Sigmoid colon (tissue), 7 donors: ENCODE data around the gene CILP2. TPM values are rescaled to one million over a fixed set of nuclear protein-coding genes. Genes with fewer than 3 reads are reported as not detected.

ENCODE experiments used
- DNase-seq: peaks from one replicate; pipeline ENCODE4 v3.0.0-alpha.2; 2019
- H3K27ac ChIP-seq, 4 donors: fragments of 200-600 bp; sonication (generic); one replicate each; pipeline ENCODE4 v1.5.1; 2016 to 2019; ENCODE audit warnings: mild to moderate bottlenecking in 1 of 4
- H3K27me3 ChIP-seq, 3 donors: fragments of 200-600 bp; sonication (generic); one replicate each; pipeline ENCODE4 v1.5.1; 2019; ENCODE audit warnings: mild to moderate bottlenecking in 1 of 3
- H3K36me3 ChIP-seq, 4 donors: fragments of 200-600 bp; sonication (generic); one replicate each; pipeline ENCODE4 v1.5.1; 2016 to 2019
- H3K4me1 ChIP-seq, 4 donors: fragments of 200-600 bp; sonication (generic); one replicate each; pipeline ENCODE4 v1.5.1; 2017 to 2019
- H3K4me3 ChIP-seq, 4 donors: fragments of 200-600 bp; sonication (generic); one replicate each; pipeline ENCODE4 v1.5.1; 2017 to 2019; ENCODE audit warnings: mild to moderate bottlenecking in 2 of 4, moderate library complexity in 1 of 4
- H3K9me3 ChIP-seq, 4 donors: fragments of 200-600 bp in 3 of 4; sonication (generic) in 3 of 4; one replicate each; pipeline versions ENCODE4 v1.5.1 to v1.6.1; 2013 to 2019
- EP300 ChIP-seq, 4 donors: sonication (generic); formaldehyde crosslinking; IDR thresholded peaks; one replicate each; pipeline ENCODE4 v1.6.1; 2017; ENCODE audit warnings: antibody characterized with exemption in 4 of 4
- POLR2A ChIP-seq, 2 donors: fragments of 450-650 bp; IDR thresholded peaks; one replicate each; pipeline ENCODE4 v1.6.1; 2016; ENCODE audit warnings: antibody characterized with exemption in 2 of 2, mild to moderate bottlenecking in 2 of 2, moderate library complexity in 2 of 2
- POLR2AphosphoS5 ChIP-seq, 4 donors: sonication (generic); formaldehyde crosslinking; IDR thresholded peaks; one replicate each; pipeline ENCODE4 v1.6.1; 2017; ENCODE audit warnings: antibody characterized with exemption in 4 of 4
- WGBS, 2 donors: extraction: QIAGEN DNeasy Blood & Tissue Kit; methylation state at CpG; one replicate each; pipeline ENCODE4 v1.1.7; 2013; 5-methylcytosine and 5-hydroxymethylcytosine counted together
- intact Hi-C: fragments of 100-400 bp; cut with DNase I; formaldehyde crosslinking; loops from one replicate; pipeline ENCODE4 v1.15.1; 2023
- polyA plus RNA-seq, 3 donors: library from polyadenylated mRNA; stranded (reverse); fragments of 200-250 nt; gene quantifications; one replicate each; pipeline ENCODE4 v1.2.3, GENCODE V29; 2013
- total RNA-seq, 4 donors: library from RNA; depleted of rRNA; stranded (reverse); fragments of >200 nt; gene quantifications; one replicate each; pipeline ENCODE4 v1.1.0, GENCODE V29; 2016
- TF ChIP-seq, protein P1 (sequence below), 4 experiments: fragments of 450-650 bp in 3 of 4; fragments of 200-600 bp in 1 of 4; IDR thresholded peaks; one replicate each; pipeline ENCODE4 v1.5.1; 2016 to 2019; ENCODE audit warnings: antibody characterized with exemption in 4 of 4, mild to moderate bottlenecking in 3 of 4, moderate library complexity in 2 of 4
- donor health status: healthy with polysubstance abuse.
- donor health status: Bipolar disorder and iron deficiency.
- donor health status: healthy.

CILP2 gene
- total and polyA plus RNA-seq, 7 donors: 0.16 to 0.29 TPM; not detected in 5

DNA sequence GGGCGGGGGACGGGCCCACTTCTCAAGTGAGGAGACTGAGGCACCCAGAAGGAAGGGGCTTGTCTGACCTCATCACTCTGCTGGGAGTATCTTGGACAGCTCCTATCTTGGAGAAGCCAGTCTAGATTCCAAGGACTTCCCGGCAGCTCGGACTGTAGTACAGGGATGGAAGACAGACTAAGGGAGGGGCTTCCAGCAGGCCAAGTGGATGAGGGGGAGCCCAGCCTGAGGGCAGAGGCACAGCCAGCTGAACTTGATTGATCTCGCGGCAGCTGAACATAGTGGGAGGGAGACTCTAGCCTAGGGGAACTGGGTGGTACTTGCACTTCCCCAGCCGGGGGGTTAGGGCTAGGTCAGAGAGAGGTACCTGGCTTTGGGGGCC, 711 bp downstream of the CILP2 start:
- H3K4me1 ChIP-seq: peaks cover 0 to 40% (median 36%) of the 10 kb centered on the region in 4 donors
- peak; percentile 65 for DNase-seq
- no peak overlapping the region for H3K27ac ChIP-seq
- H3K36me3 ChIP-seq: no peaks in the 10 kb centered on the region
- 26 to 35% methylated on average over 7 of the region's 7 CpGs for WGBS, 2 donors
- intact Hi-C loops: no loop called here
- TF ChIP-seq POLR2A (IDR thresholded peaks at IDR 0.05): no peak
- TF ChIP-seq, protein P1, sequence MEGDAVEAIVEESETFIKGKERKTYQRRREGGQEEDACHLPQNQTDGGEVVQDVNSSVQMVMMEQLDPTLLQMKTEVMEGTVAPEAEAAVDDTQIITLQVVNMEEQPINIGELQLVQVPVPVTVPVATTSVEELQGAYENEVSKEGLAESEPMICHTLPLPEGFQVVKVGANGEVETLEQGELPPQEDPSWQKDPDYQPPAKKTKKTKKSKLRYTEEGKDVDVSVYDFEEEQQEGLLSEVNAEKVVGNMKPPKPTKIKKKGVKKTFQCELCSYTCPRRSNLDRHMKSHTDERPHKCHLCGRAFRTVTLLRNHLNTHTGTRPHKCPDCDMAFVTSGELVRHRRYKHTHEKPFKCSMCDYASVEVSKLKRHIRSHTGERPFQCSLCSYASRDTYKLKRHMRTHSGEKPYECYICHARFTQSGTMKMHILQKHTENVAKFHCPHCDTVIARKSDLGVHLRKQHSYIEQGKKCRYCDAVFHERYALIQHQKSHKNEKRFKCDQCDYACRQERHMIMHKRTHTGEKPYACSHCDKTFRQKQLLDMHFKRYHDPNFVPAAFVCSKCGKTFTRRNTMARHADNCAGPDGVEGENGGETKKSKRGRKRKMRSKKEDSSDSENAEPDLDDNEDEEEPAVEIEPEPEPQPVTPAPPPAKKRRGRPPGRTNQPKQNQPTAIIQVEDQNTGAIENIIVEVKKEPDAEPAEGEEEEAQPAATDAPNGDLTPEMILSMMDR (IDR thresholded peaks at IDR 0.05): no peak
- TF ChIP-seq EP300 (IDR thresholded peaks at IDR 0.05): no peak
- TF ChIP-seq POLR2AphosphoS5 (IDR thresholded peaks at IDR 0.05): no peak
- peaks cover 42 to 67% (median 66%) of the 10 kb centered on the region in 3 donors for H3K27me3 ChIP-seq
- no peaks in the 10 kb centered on the region for H3K9me3 ChIP-seq
- no peak overlapping the region for H3K4me3 ChIP-seq

- Histone ChIP-seq H3K36me3 (no peaks in the 10 kb centered on the region), H3K4me1 (peaks cover 0 to 40% (median 36%) of the 10 kb centered on the region in 4 donors), H3K4me3 (no peak overlapping the region), H3K27ac (no peak overlapping the region), H3K27me3 (peaks cover 47 to 76% (median 75%) of the 10 kb centered on the region in 3 donors), H3K9me3 (no peaks in the 10 kb centered on the region)
- peak; percentile 64 for DNase-seq
- TF ChIP-seq POLR2AphosphoS5 (IDR thresholded peaks at IDR 0.05) (no peak), EP300 (IDR thresholded peaks at IDR 0.05) (no peak), POLR2A (IDR thresholded peaks at IDR 0.05) (no peak)
- TF ChIP-seq, protein P1 (IDR thresholded peaks at IDR 0.05): no peak
- WGBS, 2 donors: 31 to 41% methylated on average over 19 of the region's 19 CpGs
- intact Hi-C loops: no loop called here
Observed at GRCh38 chr19:19539698-19540063, 1.6 kb downstream of the CILP2 start.

- DNase-seq: no peak
- intact Hi-C loops: no loop called here
- Histone ChIP-seq H3K9me3 (no peaks in the 10 kb centered on the region), H3K27ac (no peak overlapping the region), H3K4me3 (peak overlapping the region in 1 of 4 donors; percentile 11), H3K36me3 (no peaks in the 10 kb centered on the region), H3K27me3 (peaks cover 47 to 80% (median 80%) of the 10 kb centered on the region in 3 donors), H3K4me1 (peaks cover 0 to 40% (median 36%) of the 10 kb centered on the region in 4 donors)
- no peak for TF ChIP-seq EP300 (IDR thresholded peaks at IDR 0.05)
- no peak for TF ChIP-seq POLR2A (IDR thresholded peaks at IDR 0.05)
- TF ChIP-seq, protein P1 (IDR thresholded peaks at IDR 0.05): no peak
- no peak for TF ChIP-seq POLR2AphosphoS5 (IDR thresholded peaks at IDR 0.05)
- 13 to 39% methylated on average over 74 of the region's 74 CpGs for WGBS, 2 donors
Observed at GRCh38 chr19:19540064-19540714, 2.1 kb downstream of the CILP2 start.

GRCh38 chr19:19540715-19541515, 2.9 kb downstream of the CILP2 start:
- no peaks in the 10 kb centered on the region for H3K36me3 ChIP-seq
- DNase-seq: no peak
- TF ChIP-seq POLR2AphosphoS5 (IDR thresholded peaks at IDR 0.05) (no peak), POLR2A (IDR thresholded peaks at IDR 0.05) (no peak), EP300 (IDR thresholded peaks at IDR 0.05) (no peak)
- TF ChIP-seq, protein P1 (IDR thresholded peaks at IDR 0.05): no peak
- no peaks in the 10 kb centered on the region for H3K9me3 ChIP-seq
- H3K27me3 ChIP-seq: peaks cover 47 to 87% (median 80%) of the 10 kb centered on the region in 3 donors
- peak overlapping the region in 1 of 4 donors; percentile 11 for H3K4me3 ChIP-seq
- intact Hi-C loops: no loop called here
- no peak overlapping the region for H3K27ac ChIP-seq
- WGBS, 2 donors: 4% methylated on average over 45 of the region's 45 CpGs
- peaks cover 0 to 40% (median 36%) of the 10 kb centered on the region in 4 donors for H3K4me1 ChIP-seq
